Measurements from ENCODE around the gene EXPH5.

The EXPH5 gene

GRCh38 chr11:108614086-108614485, 20.5 kb upstream of the EXPH5 start:
- no peak for TF ChIP-seq PPARA (CRISPR knock-in tag; IDR thresholded peaks at IDR 0.05; ENCODE audit: borderline replicate concordance)
- TF ChIP-seq ZFP3 (CRISPR knock-in tag; IDR thresholded peaks at IDR 0.05), result no peak
- no peak for TF ChIP-seq GLIS3 (CRISPR knock-in tag; IDR thresholded peaks at IDR 0.05)
- no peak for TF ChIP-seq CSDC2 (CRISPR knock-in tag; IDR thresholded peaks at IDR 0.05)
- no peak for TF ChIP-seq BACH2 (CRISPR knock-in tag; IDR thresholded peaks at IDR 0.05; ENCODE audit: borderline replicate concordance)
- no peak for TF ChIP-seq ESRRG (CRISPR knock-in tag; IDR thresholded peaks at IDR 0.05)
- ATAC-seq, result no peak

- ATAC-seq, result peak; percentile 56; the same call in 2 of the 3 replicates
- no peak for TF ChIP-seq CSDC2 (CRISPR knock-in tag; IDR thresholded peaks at IDR 0.05)
- no peak for TF ChIP-seq ZNF70 (CRISPR knock-in tag; IDR thresholded peaks at IDR 0.05)
Measured at GRCh38 chr11:108609682-108610081, 16.1 kb upstream of the EXPH5 start.

GRCh38 chr11:108608548-108608947, 15.0 kb upstream of the EXPH5 start:
- TF ChIP-seq SNAI2 (CRISPR knock-in tag; IDR thresholded peaks at IDR 0.05) (no peak), ZNF70 (CRISPR knock-in tag; IDR thresholded peaks at IDR 0.05) (no peak), CSRNP3 (CRISPR knock-in tag; IDR thresholded peaks at IDR 0.05) (no peak), ESRRG (CRISPR knock-in tag; IDR thresholded peaks at IDR 0.05) (no peak), ZFP30 (CRISPR knock-in tag; IDR thresholded peaks at IDR 0.05) (no peak), CREB5 (CRISPR knock-in tag; IDR thresholded peaks at IDR 0.05; ENCODE audit: low read depth) (no peak), TSHZ2 (CRISPR knock-in tag; IDR thresholded peaks at IDR 0.05) (no peak), BACH2 (CRISPR knock-in tag; IDR thresholded peaks at IDR 0.05; ENCODE audit: borderline replicate concordance) (no peak), ZC3H10 (CRISPR knock-in tag; IDR thresholded peaks at IDR 0.05) (no peak), POU6F1 (CRISPR knock-in tag; IDR thresholded peaks at IDR 0.05; ENCODE audit: borderline replicate concordance, low read depth) (no peak), CSDC2 (CRISPR knock-in tag; IDR thresholded peaks at IDR 0.05) (no peak)
- no peak for ATAC-seq

- TF ChIP-seq GLIS3 (CRISPR knock-in tag; IDR thresholded peaks at IDR 0.05) (no peak), ZNF70 (CRISPR knock-in tag; IDR thresholded peaks at IDR 0.05) (no peak), PPARA (CRISPR knock-in tag; IDR thresholded peaks at IDR 0.05; ENCODE audit: borderline replicate concordance) (no peak), ARNTL (CRISPR knock-in tag; IDR thresholded peaks at IDR 0.05; ENCODE audit: borderline replicate concordance, low read depth) (no peak), CSDC2 (CRISPR knock-in tag; IDR thresholded peaks at IDR 0.05) (no peak), ZNF565 (CRISPR knock-in tag; conservative IDR thresholded peaks at IDR 0.05; ENCODE audit: low read depth) (no peak), ZNF8 (CRISPR knock-in tag; IDR thresholded peaks at IDR 0.05) (no peak), RARB (CRISPR knock-in tag; IDR thresholded peaks at IDR 0.05) (no peak), ESRRG (CRISPR knock-in tag; IDR thresholded peaks at IDR 0.05) (no peak), OSR1 (CRISPR knock-in tag; IDR thresholded peaks at IDR 0.05) (no peak), CSRNP3 (CRISPR knock-in tag; IDR thresholded peaks at IDR 0.05) (no peak), TCF4 (CRISPR knock-in tag; IDR thresholded peaks at IDR 0.05; ENCODE audit: borderline replicate concordance) (no peak)
- ATAC-seq, result no peak
Measured at GRCh38 chr11:108606495-108607160, 13.1 kb upstream of the EXPH5 start.
